NB4 (cell line): ENCODE data around the gene TRIM45.

Source experiments
- DNase-seq: peaks from one replicate; pipeline ENCODE4 v3.0.0; 2010; ENCODE audit warnings: low read depth
- H3K4me3 ChIP-seq: one replicate; pipeline ENCODE4 v1.5.1; 2011; ENCODE audit warnings: mild to moderate bottlenecking, low read depth, low read length, moderate library complexity
- MAX ChIP-seq: IDR thresholded peaks from 2 replicates; pipeline ENCODE4 v1.6.1; 2011; ENCODE audit warnings: low read depth, low read length
- MYC ChIP-seq: IDR thresholded peaks from 2 replicates; pipeline ENCODE4 v1.6.1; 2011; ENCODE audit warnings: low read depth, low read length
- POLR2A ChIP-seq: IDR thresholded peaks from 2 replicates; pipeline ENCODE4 v1.6.1; 2011; ENCODE audit warnings: mild to moderate bottlenecking; ENCODE audit not compliant: insufficient read length; ENCODE audit errors: extremely low read depth
- TF ChIP-seq, protein P1 (sequence below): IDR thresholded peaks from one replicate; pipeline ENCODE4 v1.5.1; 2012; ENCODE audit warnings: low read depth, low read length

TRIM45 gene

DNA sequence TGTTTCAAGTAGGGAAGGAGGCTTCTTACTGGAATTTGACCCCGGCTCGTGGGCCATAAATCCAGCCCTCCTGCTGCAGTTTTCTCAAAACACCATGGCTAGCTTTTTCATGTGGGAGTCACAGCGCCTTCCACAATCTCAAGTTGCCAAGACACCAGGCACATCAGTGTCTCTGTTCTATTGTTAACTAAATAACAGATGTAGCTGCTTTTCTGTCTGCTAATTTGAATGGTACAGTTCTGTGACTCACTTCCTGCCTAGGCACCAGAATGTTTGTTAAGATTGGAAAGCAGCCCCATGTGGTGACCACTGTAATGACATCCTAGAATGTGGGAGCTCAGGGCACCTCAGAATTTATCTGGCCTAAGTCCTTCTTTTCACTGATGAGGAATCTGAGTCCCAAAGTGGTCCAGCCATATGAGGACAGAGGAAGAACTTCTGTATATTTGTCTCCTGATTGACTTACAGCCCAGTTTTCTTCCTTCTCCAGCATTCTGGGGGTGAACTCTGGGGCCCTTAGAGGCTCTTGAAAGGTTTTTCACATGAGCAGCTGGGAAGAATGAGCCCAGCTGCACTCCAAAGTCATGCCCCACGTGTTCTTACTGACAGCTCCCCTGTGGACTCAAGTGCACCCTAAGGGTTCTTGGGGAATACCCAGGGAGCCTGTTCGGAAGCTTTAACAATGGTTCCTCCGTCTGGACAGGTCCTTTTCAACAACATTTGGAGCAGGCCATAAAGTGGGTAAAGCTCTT, 27.5 kb downstream of the TRIM45 start:
- no peak overlapping the region for H3K4me3 ChIP-seq
- DNase-seq: peak; percentile 52
- no peak for TF ChIP-seq MAX
- peak; percentile 24; the same call in 1 of the 2 replicates for TF ChIP-seq MYC

- no peak for DNase-seq
- no peak overlapping the region for H3K4me3 ChIP-seq
- no peak for TF ChIP-seq MYC
- no peak for TF ChIP-seq MAX
- TF ChIP-seq, protein P1, sequence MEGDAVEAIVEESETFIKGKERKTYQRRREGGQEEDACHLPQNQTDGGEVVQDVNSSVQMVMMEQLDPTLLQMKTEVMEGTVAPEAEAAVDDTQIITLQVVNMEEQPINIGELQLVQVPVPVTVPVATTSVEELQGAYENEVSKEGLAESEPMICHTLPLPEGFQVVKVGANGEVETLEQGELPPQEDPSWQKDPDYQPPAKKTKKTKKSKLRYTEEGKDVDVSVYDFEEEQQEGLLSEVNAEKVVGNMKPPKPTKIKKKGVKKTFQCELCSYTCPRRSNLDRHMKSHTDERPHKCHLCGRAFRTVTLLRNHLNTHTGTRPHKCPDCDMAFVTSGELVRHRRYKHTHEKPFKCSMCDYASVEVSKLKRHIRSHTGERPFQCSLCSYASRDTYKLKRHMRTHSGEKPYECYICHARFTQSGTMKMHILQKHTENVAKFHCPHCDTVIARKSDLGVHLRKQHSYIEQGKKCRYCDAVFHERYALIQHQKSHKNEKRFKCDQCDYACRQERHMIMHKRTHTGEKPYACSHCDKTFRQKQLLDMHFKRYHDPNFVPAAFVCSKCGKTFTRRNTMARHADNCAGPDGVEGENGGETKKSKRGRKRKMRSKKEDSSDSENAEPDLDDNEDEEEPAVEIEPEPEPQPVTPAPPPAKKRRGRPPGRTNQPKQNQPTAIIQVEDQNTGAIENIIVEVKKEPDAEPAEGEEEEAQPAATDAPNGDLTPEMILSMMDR: no peak
- no peak for TF ChIP-seq POLR2A
These were observed 28.4 kb downstream of the TRIM45 start for GRCh38 chr1:117093091-117093534.

DNA sequence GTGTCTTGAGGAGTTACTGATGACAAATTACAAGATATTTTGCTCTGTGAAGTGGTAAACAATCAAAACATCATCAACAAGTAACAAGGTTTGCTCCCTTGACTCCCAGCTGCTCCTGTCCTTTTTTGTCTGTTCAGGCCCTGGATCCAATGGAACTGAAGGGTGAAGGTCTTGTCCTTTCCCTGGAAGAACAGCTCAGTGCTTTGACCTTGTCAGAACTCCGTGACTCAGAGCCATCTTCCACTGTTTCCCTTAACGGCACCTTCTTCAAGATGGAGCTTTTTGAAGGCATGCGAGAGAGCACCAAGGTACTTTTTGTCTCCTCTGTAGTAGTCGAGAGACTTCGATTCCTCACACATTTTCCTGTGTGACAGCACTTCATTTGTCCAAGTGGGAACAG, 29.0 kb downstream of the TRIM45 start:
- DNase-seq: no peak
- no peak for TF ChIP-seq MYC
- TF ChIP-seq POLR2A: no peak
- no peak for TF ChIP-seq MAX
- TF ChIP-seq, protein P1: no peak
- H3K4me3 ChIP-seq: no peak overlapping the region

DNA sequence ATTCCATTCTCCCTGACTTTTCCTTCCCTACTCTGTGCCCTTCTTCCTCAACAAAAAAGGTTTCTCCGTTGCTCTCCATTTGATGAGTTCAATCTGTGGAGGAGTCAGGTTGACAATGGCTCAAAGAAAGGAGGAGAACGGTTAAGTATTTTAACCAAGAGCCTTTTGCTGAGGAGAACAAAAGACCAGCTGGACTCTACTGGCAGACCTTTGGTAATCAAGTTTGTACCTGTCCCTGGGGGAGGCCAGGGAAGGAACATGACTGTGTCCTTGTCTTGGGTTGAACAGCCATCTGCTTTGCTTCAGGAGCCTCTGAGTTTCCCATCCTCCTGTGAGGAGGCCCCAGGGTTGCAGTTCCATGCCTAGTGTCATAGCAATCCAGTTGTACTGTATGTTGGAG, 31.6 kb downstream of the TRIM45 start:
- no peak for DNase-seq
- TF ChIP-seq MYC: no peak
- TF ChIP-seq, protein P1: no peak
- no peak for TF ChIP-seq MAX
- TF ChIP-seq POLR2A: no peak
- no peak overlapping the region for H3K4me3 ChIP-seq

- no peak overlapping the region for H3K4me3 ChIP-seq
- DNase-seq: no peak
- TF ChIP-seq, protein P1: no peak
- no peak for TF ChIP-seq MYC
- TF ChIP-seq MAX: no peak
- no peak for TF ChIP-seq POLR2A
These were observed 33.9 kb downstream of the TRIM45 start for GRCh38 chr1:117087686-117088085.

DNA sequence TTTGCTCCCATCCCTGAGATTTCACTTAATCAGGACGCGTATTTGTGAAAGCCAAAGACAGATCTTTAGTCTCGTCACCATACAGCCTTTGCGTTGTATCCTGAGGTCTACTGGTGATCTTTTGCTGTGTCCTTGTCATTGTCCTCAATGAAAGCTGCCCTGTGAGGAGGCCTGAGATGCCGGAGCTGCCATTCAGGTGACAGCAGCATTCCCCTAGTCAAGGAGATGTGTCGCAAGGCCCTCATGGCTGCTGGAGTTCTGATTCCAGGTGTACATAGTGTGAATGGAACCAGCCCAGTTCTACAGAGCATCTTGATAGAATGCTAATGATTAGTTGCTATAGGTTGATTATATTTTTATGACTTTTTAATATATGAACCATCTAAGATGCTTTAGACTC, 37.3 kb downstream of the TRIM45 start:
- no peak overlapping the region for H3K4me3 ChIP-seq
- no peak for DNase-seq
- TF ChIP-seq, protein P1: no peak
- no peak for TF ChIP-seq MAX
- no peak for TF ChIP-seq POLR2A
- TF ChIP-seq MYC: no peak
